Peyer's patch (tissue), 4 donors: ENCODE data around the gene ERO1B. TPM values are rescaled to one million over a fixed set of nuclear protein-coding genes. Genes with fewer than 3 reads are reported as not detected.

ENCODE experiments used
- DNase-seq, 3 donors: peaks; one replicate each; pipeline ENCODE4 v3.0.0-alpha.2; 2017 to 2019
- H3K27ac ChIP-seq, 4 donors: fragments of 200-600 bp; sonication (generic); one replicate each; pipeline ENCODE4 v1.5.1; 2016 to 2019
- H3K27me3 ChIP-seq, 2 donors: fragments of 200-600 bp; sonication (generic); one replicate each; pipeline ENCODE4 v1.5.1; 2019
- H3K36me3 ChIP-seq, 3 donors: fragments of 200-600 bp; sonication (generic); one replicate each; pipeline ENCODE4 v1.5.1; 2016 to 2019
- H3K4me1 ChIP-seq, 4 donors: fragments of 200-600 bp; sonication (generic); one replicate each; pipeline ENCODE4 v1.5.1; 2016 to 2019
- H3K4me3 ChIP-seq, 4 donors: fragments of 200-600 bp; sonication (generic); 1 replicate in 3 of 4; 2 replicates in 1 of 4; pipeline ENCODE4 v1.5.1; 2016 to 2019; ENCODE audit warnings: mild to moderate bottlenecking in 1 of 4
- H3K9me3 ChIP-seq, 4 donors: fragments of 200-600 bp; sonication (generic); one replicate each; pipeline ENCODE4 v1.5.1; 2016 to 2019; ENCODE audit warnings: mild to moderate bottlenecking in 1 of 4
- CTCF ChIP-seq, 6 experiments: fragments of 450-650 bp in 4 of 6; fragments of 200-600 bp in 2 of 6; sonication (generic) in 1 of 6; IDR thresholded peaks; one replicate each; pipeline ENCODE4 v1.5.1; 2017 to 2019; ENCODE audit warnings: antibody characterized with exemption in 6 of 6, mild to moderate bottlenecking in 3 of 6, moderate library complexity in 1 of 6
- POLR2A ChIP-seq, 2 donors: fragments of 450-650 bp; IDR thresholded peaks; one replicate each; pipeline ENCODE4 v1.5.1; 2017; ENCODE audit warnings: antibody characterized with exemption in 2 of 2, mild to moderate bottlenecking in 2 of 2, moderate library complexity in 2 of 2
- total RNA-seq, 4 donors: library from RNA; depleted of rRNA; stranded (reverse); fragments of >200 nt; gene quantifications; one replicate each; pipeline ENCODE4 v1.1.0, GENCODE V29; 2016

The ERO1B gene
- total RNA-seq, 4 donors from 2014 or later, result 5.2 to 44.6 (median 7.9) TPM

- DNase-seq, result no peak
- TF ChIP-seq POLR2A (IDR thresholded peaks at IDR 0.05) (no peak), CTCF (IDR thresholded peaks at IDR 0.05) (no peak)
- no peaks in the 10 kb centered on the region for H3K9me3 ChIP-seq
- H3K4me3 ChIP-seq, result no peak overlapping the region
- no peak overlapping the region for H3K27ac ChIP-seq
- no peaks in the 10 kb centered on the region for H3K27me3 ChIP-seq
- no peaks in the 10 kb centered on the region for H3K4me1 ChIP-seq
- H3K36me3 ChIP-seq, result no peaks in the 10 kb centered on the region
Measured at GRCh38 chr1:236251587-236251986, 30.2 kb downstream of the ERO1B start.

GRCh38 chr1:236247286-236247685, 34.5 kb downstream of the ERO1B start:
- Histone ChIP-seq H3K9me3 (no peaks in the 10 kb centered on the region), H3K27ac (no peak overlapping the region), H3K4me3 (no peak overlapping the region), H3K36me3 (no peaks in the 10 kb centered on the region), H3K27me3 (no peaks in the 10 kb centered on the region), H3K4me1 (no peaks in the 10 kb centered on the region)
- TF ChIP-seq POLR2A (IDR thresholded peaks at IDR 0.05) (no peak), CTCF (IDR thresholded peaks at IDR 0.05) (no peak)
- DNase-seq, result no peak

DNA sequence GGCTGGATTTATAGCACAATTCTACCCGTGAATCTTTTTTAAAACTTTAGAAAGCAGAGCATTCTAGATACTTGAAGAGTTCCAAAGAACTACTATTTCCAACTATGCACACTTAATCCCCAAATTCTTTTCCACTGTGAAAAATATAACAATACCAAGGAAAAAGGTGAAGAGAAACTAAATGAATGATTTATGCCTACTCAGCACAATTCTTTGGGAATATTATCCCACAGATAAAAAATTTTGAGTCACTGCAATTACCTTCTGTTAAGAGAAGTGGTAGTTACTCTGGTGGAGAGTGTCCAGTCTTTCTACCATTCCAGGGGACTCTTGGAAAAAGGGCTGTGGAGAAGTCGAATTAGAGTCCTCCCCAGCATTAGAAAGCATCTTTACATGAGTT, 39.2 kb downstream of the ERO1B start:
- TF ChIP-seq CTCF (IDR thresholded peaks at IDR 0.05) (no peak), POLR2A (IDR thresholded peaks at IDR 0.05) (no peak)
- H3K27ac ChIP-seq, result no peak overlapping the region
- peaks cover 0 to 6% (median 0%) of the 10 kb centered on the region in 3 donors for H3K36me3 ChIP-seq
- no peak overlapping the region for H3K4me3 ChIP-seq
- no peak for DNase-seq
- no peaks in the 10 kb centered on the region for H3K27me3 ChIP-seq
- no peaks in the 10 kb centered on the region for H3K9me3 ChIP-seq
- no peaks in the 10 kb centered on the region for H3K4me1 ChIP-seq

GRCh38 chr1:236240675-236241074, 41.1 kb downstream of the ERO1B start:
- no peaks in the 10 kb centered on the region for H3K9me3 ChIP-seq
- H3K27me3 ChIP-seq, result no peaks in the 10 kb centered on the region
- H3K27ac ChIP-seq, result no peak overlapping the region
- H3K36me3 ChIP-seq, result peaks cover 0 to 6% (median 0%) of the 10 kb centered on the region in 3 donors
- H3K4me1 ChIP-seq, result no peaks in the 10 kb centered on the region
- H3K4me3 ChIP-seq, result no peak overlapping the region
- DNase-seq, result no peak
- TF ChIP-seq POLR2A (IDR thresholded peaks at IDR 0.05) (no peak), CTCF (IDR thresholded peaks at IDR 0.05) (no peak)

DNA sequence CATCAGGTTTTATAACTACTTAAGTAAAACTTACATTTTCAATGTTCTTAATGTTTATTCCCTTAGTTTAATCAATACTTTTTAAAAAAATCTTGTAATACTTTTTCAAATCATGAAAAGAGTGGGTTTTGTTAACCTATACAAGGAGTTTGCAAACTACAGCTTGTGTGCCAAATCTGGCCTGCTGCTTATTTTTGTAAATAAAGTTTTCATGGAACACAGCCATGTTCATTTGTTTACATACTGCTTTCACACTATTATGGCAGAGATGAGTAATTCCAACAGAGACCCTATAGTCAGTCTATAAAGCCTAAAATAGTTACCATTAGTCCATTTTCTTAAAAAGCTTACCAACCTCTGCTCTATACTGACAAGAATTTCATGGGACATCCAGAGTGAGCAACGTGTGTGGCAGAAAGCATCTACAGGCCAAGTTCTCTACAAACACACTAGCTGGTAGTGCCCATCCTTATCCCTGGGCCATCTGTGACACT, 42.6 kb downstream of the ERO1B start:
- Histone ChIP-seq H3K9me3 (no peaks in the 10 kb centered on the region), H3K27me3 (no peaks in the 10 kb centered on the region), H3K36me3 (peaks cover 0 to 6% (median 0%) of the 10 kb centered on the region in 3 donors), H3K27ac (no peak overlapping the region), H3K4me3 (no peak overlapping the region), H3K4me1 (no peaks in the 10 kb centered on the region)
- no peak for DNase-seq
- no peak for TF ChIP-seq CTCF (IDR thresholded peaks at IDR 0.05)
- TF ChIP-seq POLR2A (IDR thresholded peaks at IDR 0.05), result no peak

DNA sequence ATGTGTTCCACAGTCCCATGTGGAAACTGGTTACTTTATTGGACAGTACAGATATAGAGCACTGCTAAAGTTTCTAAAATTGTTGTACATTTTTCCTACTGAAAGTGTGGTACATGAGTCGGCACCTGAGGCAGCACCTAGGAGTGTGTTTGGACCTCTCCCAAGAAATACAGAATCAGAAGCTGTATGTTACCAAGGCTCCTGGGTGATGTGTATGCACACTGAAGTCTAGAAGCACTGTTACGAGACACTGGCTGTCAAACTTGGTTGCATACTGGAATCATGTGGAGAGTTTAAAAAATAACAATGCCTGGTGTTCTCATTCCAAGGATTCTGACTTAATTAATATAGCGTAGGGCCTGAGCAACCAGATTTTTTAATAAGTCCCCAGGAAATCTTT, 46.6 kb downstream of the ERO1B start:
- H3K36me3 ChIP-seq, result no peaks in the 10 kb centered on the region
- no peak for TF ChIP-seq CTCF (IDR thresholded peaks at IDR 0.05)
- no peak for TF ChIP-seq POLR2A (IDR thresholded peaks at IDR 0.05)
- no peak overlapping the region for H3K27ac ChIP-seq
- H3K9me3 ChIP-seq, result no peaks in the 10 kb centered on the region
- DNase-seq, result no peak
- H3K4me3 ChIP-seq, result no peak overlapping the region
- H3K27me3 ChIP-seq, result no peaks in the 10 kb centered on the region
- H3K4me1 ChIP-seq, result no peaks in the 10 kb centered on the region
